IMR-90 (cell line): ENCODE results near the gene GPR3. TPM values are rescaled to one million over a fixed set of nuclear protein-coding genes. Genes with fewer than 3 reads are reported as not detected.
A peak's percentile ranks its signal among the peaks of the same experiment; 100 is the strongest.

Source experiments
- ATAC-seq: fragments of 200-7000 bp; cut with Tn5 transposase; 2 replicates; pipeline ENCODE4 v1.9.1; 2020; ENCODE audit warnings: low read depth, mild to moderate bottlenecking, moderate library complexity
- BruUV-seq: library from RNA; stranded (reverse); fragments of 400-500 nt; replicated peaks from 2 replicates; lab custom pipeline; 2021; lab: Mats Ljungman, UMichigan
- CTCF ChIA-PET: fragments of 300-600 bp; formaldehyde crosslinking; extraction: SDS; loops from one replicate; lab custom pipeline; 2021; ENCODE audit warnings: antibody characterized with exemption; lab: Yijun Ruan, JAX
- POLR2A ChIA-PET: fragments of 300-600 bp; sonication (Branson Sonifier 250); formaldehyde crosslinking; loops from one replicate; lab custom pipeline; 2022; ENCODE audit warnings: antibody characterized with exemption; ENCODE audit not compliant: unreplicated experiment; lab: Charles Lee
- DNase-seq: peaks from one replicate; pipeline ENCODE4 v3.0.0; 2013
- H2AFZ ChIP-seq: replicated peaks from 2 replicates; pipeline ENCODE3; 2013; ENCODE audit warnings: low read length, mild to moderate bottlenecking; ENCODE audit not compliant: poor library complexity
- H2AK5ac ChIP-seq: 2 replicates; pipeline ENCODE4 v1.6.1; 2013; ENCODE audit warnings: low read depth, low read length, inconsistent platforms
- H2AK9ac ChIP-seq: replicated peaks from 2 replicates; pipeline ENCODE3; 2013; ENCODE audit warnings: mild to moderate bottlenecking, low read depth, low read length, moderate library complexity; ENCODE audit not compliant: poor library complexity
- H2BK120ac ChIP-seq: 2 replicates; pipeline ENCODE4 v1.6.1; 2013; ENCODE audit warnings: low read depth, low read length, inconsistent platforms
- H2BK15ac ChIP-seq: 3 replicates; pipeline ENCODE4 v1.6.1; 2013; ENCODE audit warnings: low read depth, low read length, inconsistent platforms
- H2BK20ac ChIP-seq: 2 replicates; pipeline ENCODE4 v1.6.1; 2013; ENCODE audit warnings: low read depth, mild to moderate bottlenecking, inconsistent platforms, low read length, moderate library complexity
- H2BK5ac ChIP-seq: 2 replicates; pipeline ENCODE4 v1.6.1; 2013; ENCODE audit warnings: mild to moderate bottlenecking, low read depth, low read length, inconsistent platforms; ENCODE audit not compliant: poor library complexity, severe bottlenecking
- H3K14ac ChIP-seq: replicated peaks from 2 replicates; pipeline ENCODE4 v1.6.1; 2013; ENCODE audit warnings: low read depth, low read length, inconsistent platforms
- H3K18ac ChIP-seq: 2 replicates; pipeline ENCODE4 v1.6.1; 2013; ENCODE audit warnings: low read depth, low read length, control low read depth
- H3K23ac ChIP-seq: 2 replicates; pipeline ENCODE4 v1.6.1; 2013; ENCODE audit warnings: low read depth, low read length, inconsistent platforms
- H3K27ac ChIP-seq: 2 replicates; pipeline ENCODE4 v1.5.1; 2013; ENCODE audit warnings: mild to moderate bottlenecking, control low read depth, low read length; ENCODE audit not compliant: insufficient read depth
- H3K27me3 ChIP-seq: 2 replicates; pipeline ENCODE4 v1.6.1; 2013; ENCODE audit warnings: low read length; ENCODE audit not compliant: control insufficient read depth, insufficient read depth
- H3K36me3 ChIP-seq: 2 replicates; pipeline ENCODE4 v1.6.1; 2013; ENCODE audit warnings: low read length, mixed read lengths; ENCODE audit not compliant: control insufficient read depth, insufficient read depth
- H3K4ac ChIP-seq: 2 replicates; pipeline ENCODE4 v1.6.1; 2013; ENCODE audit warnings: low read depth, low read length, inconsistent platforms
- H3K4me1 ChIP-seq: 2 replicates; pipeline ENCODE4 v1.6.1; 2013; ENCODE audit warnings: low read length, mixed read lengths; ENCODE audit not compliant: control insufficient read depth, insufficient read depth
- H3K4me2 ChIP-seq: 2 replicates; pipeline ENCODE4 v1.6.1; 2013; ENCODE audit warnings: low read depth, mild to moderate bottlenecking, control low read depth, low read length, moderate library complexity
- H3K4me3 ChIP-seq: 2 replicates; pipeline ENCODE4 v1.5.1; 2013; ENCODE audit warnings: low read depth, mild to moderate bottlenecking, control low read depth, low read length, moderate library complexity; ENCODE audit not compliant: insufficient read depth
- H3K56ac ChIP-seq: 2 replicates; pipeline ENCODE4 v1.6.1; 2013; ENCODE audit warnings: low read length, inconsistent platforms; ENCODE audit not compliant: insufficient read depth; ENCODE audit errors: extremely low read depth
- H3K79me1 ChIP-seq, 2 experiments: 2 replicates each; pipeline ENCODE4 v1.6.1; 2013; ENCODE audit warnings: low read length in 2 of 2, inconsistent platforms in 1 of 2, low read depth in 1 of 2
- H3K9ac ChIP-seq: 2 replicates; pipeline ENCODE4 v1.6.1; 2013; ENCODE audit warnings: low read depth, low read length, control low read depth
- H3K9me1 ChIP-seq: 2 replicates; pipeline ENCODE4 v1.6.1; 2013; ENCODE audit warnings: low read length, inconsistent platforms; ENCODE audit not compliant: insufficient read depth
- H3K9me3 ChIP-seq: 2 replicates; pipeline ENCODE4 v1.6.1; 2013; ENCODE audit warnings: low read length; ENCODE audit not compliant: control insufficient read depth, insufficient read depth
- H4K20me1 ChIP-seq: 2 replicates; pipeline ENCODE4 v1.6.1; 2013; ENCODE audit warnings: low read length, inconsistent platforms; ENCODE audit not compliant: insufficient read depth
- H4K5ac ChIP-seq: 2 replicates; pipeline ENCODE4 v1.6.1; 2013; ENCODE audit warnings: mild to moderate bottlenecking, low read depth, low read length, control low read depth
- H4K8ac ChIP-seq, 2 experiments: 2 replicates each; pipeline ENCODE4 v1.6.1; 2013; ENCODE audit warnings: low read depth in 2 of 2, low read length in 2 of 2, control low read depth in 1 of 2, inconsistent platforms in 1 of 2
- H4K91ac ChIP-seq: 2 replicates; pipeline ENCODE4 v1.6.1; 2013; ENCODE audit warnings: low read depth, low read length, inconsistent platforms; ENCODE audit not compliant: insufficient read depth
- BHLHE40 ChIP-seq: fragments of 150-350 bp; IDR thresholded peaks from 2 replicates; pipeline ENCODE4 v1.6.1; 2016; ENCODE audit warnings: mild to moderate bottlenecking, low read depth, low read length
- MAZ ChIP-seq: IDR thresholded peaks from 2 replicates; pipeline ENCODE4 v1.6.1; 2012; ENCODE audit warnings: low read depth, mild to moderate bottlenecking, low read length, improper control_type of control experiment, moderate library complexity, borderline replicate concordance
- RCOR1 ChIP-seq: IDR thresholded peaks from 2 replicates; pipeline ENCODE4 v1.6.1; 2012; ENCODE audit warnings: mild to moderate bottlenecking, low read length, improper control_type of control experiment; ENCODE audit not compliant: insufficient replicate concordance
- WGBS, 2 experiments: methylation state at CpG; one replicate each; pipeline versions ENCODE4 v1.1.5 to v1.1.7; 2013; ENCODE audit warnings: missing lambda C conversion rate in 2 of 2; ENCODE audit not compliant: insufficient read length in 1 of 2; ENCODE audit errors: extremely low coverage in 2 of 2; 5-methylcytosine and 5-hydroxymethylcytosine counted together
- dilution Hi-C: fragments of 300-500 bp; cut with HindIII; formaldehyde crosslinking; loops from one replicate; pipeline ENCODE4 v1.14.3; 2018; ENCODE audit warnings: low sequenced_read_pairs; ENCODE audit not compliant: unreplicated experiment
- in situ Hi-C: fragments of 300-500 bp; cut with MboI; formaldehyde crosslinking; loops from 3 replicates; pipeline ENCODE4 v1.14.3; 2019; ENCODE audit warnings: low sequenced_read_pairs, inconsistent platforms, mixed read lengths
- intact Hi-C: fragments of 100-400 bp; cut with micrococcal nuclease; formaldehyde crosslinking; loops from 2 replicates; pipeline ENCODE4 v1.10.0; 2022
- polyA plus RNA-seq, 3 experiments: library from polyadenylated mRNA; depleted of rRNA; stranded (reverse); fragments of >200 nt; gene quantifications; 2 replicates each; pipeline ENCODE4 v1.2.3, GENCODE V29; 2012; ENCODE audit warnings: low replicate concordance in 1 of 3
- total RNA-seq: library from RNA; depleted of rRNA; stranded (reverse); fragments of >200 nt; gene quantifications from 2 replicates; pipeline ENCODE4 v1.2.3, GENCODE V29; 2012

The GPR3 gene
- total and polyA plus RNA-seq, 2 of the 4 experiments (the other 2 are of a cell fraction), result 0.72 to 4.8 TPM

- H4K20me1 ChIP-seq, result no peaks in the 10 kb centered on the region
- no TSS peak for BruUV-seq
- H3K9me3 ChIP-seq, result no peaks in the 10 kb centered on the region
- no peaks in the 10 kb centered on the region; the same call in 1 of the 2 replicates for H3K36me3 ChIP-seq
- intact Hi-C loops (loop anchor here (1.0 to 10.0 kb wide), 4 partner anchors 197 to 289 kb away; no protein-coding TSS in a partner anchor), dilution Hi-C loops (no loop called here), in situ Hi-C loops (loop anchor here (5.0 to 10.0 kb wide), 2 partner anchors 89 to 287 kb away; no protein-coding TSS in a partner anchor)
- no peak for ATAC-seq
- POLR2A ChIA-PET, result interaction anchor here (1.2 to 1.4 kb wide), 2 partner anchors 26 to 92 kb away, joined by 3 to 7 read pairs; no protein-coding TSS in a partner anchor
- H3K4me3 ChIP-seq, result peak overlapping the region; percentile 27; the same call in 1 of the 2 replicates
- peak overlapping the region; percentile 98 for H2AFZ ChIP-seq
- peaks cover 3% of the 10 kb centered on the region; the same call in 1 of the 2 replicates for H3K27me3 ChIP-seq
- CTCF ChIA-PET, result interaction anchor here (0.6 to 3.6 kb wide), 5 partner anchors 25 to 278 kb away, joined by 3 to 16 read pairs (median 4); partner anchors contain the start of gene MAP3K6
- H3K4me2 ChIP-seq, result peak overlapping the region; percentile 47
- TF ChIP-seq BHLHE40 (0 out of 2 replicates have a peak, but pooled peaks have one; percentile 18), MAZ (no peak), RCOR1 (no peak)
- H3K14ac ChIP-seq, result peak overlapping the region; percentile 82
- peak overlapping the region; percentile 63 for H2AK5ac ChIP-seq
- H3K23ac ChIP-seq, result peak overlapping the region; percentile 75; the same call in 1 of the 2 replicates
- H3K4me1 ChIP-seq, result peaks cover 15% of the 10 kb centered on the region
- no peak overlapping the region; the same call in 1 of the 2 replicates for H3K18ac ChIP-seq
- H4K8ac ChIP-seq, result peak overlapping the region; percentile 60 to 83; a peak in 2 of 4 replicates
- 20% methylated on average over 7 of the region's 13 CpGs; no CpG with 5 or more reads in 1 of the 2 experiments for WGBS, 2 experiments
- peaks cover 20% of the 10 kb centered on the region for H3K9me1 ChIP-seq
- H2BK15ac ChIP-seq, result peak overlapping the region; percentile 65; the same call in 1 of the 3 replicates
- H3K56ac ChIP-seq, result peak overlapping the region; percentile 42; the same call in 1 of the 2 replicates
- H2BK20ac ChIP-seq, result peak overlapping the region; percentile 54; the same call in 1 of the 2 replicates
- H3K27ac ChIP-seq, result peak overlapping the region; percentile 2; the same call in 1 of the 2 replicates
- peak overlapping the region; percentile 69 for H3K4ac ChIP-seq
- H4K91ac ChIP-seq, result peak overlapping the region; percentile 56
- peaks cover 0 to 28% of the 10 kb centered on the region in 2 experiments; a peak in 3 of 4 replicates for H3K79me1 ChIP-seq
- peak overlapping the region; percentile 6; the same call in 1 of the 2 replicates for H3K9ac ChIP-seq
- peak; percentile 57 for DNase-seq
- H2BK5ac ChIP-seq, result peak overlapping the region; percentile 4
- H2BK120ac ChIP-seq, result peak overlapping the region; percentile 48; the same call in 1 of the 2 replicates
- H2AK9ac ChIP-seq, result peak overlapping the region; percentile 93
- H4K5ac ChIP-seq, result peak overlapping the region; percentile 32
Measured at GRCh38 chr1:27391511-27392095, 819 bp upstream of the GPR3 start.
